Ovary (tissue), 3 donors: ENCODE data around the gene ESAM.

Experiments
- CTCF ChIP-seq, 3 donors: fragments of 450-650 bp in 2 of 3; fragments of 200-600 bp in 1 of 3; IDR thresholded peaks; one replicate each; pipeline versions ENCODE4 v1.5.1 to v1.8.0; 2016 to 2022; ENCODE audit warnings: antibody characterized with exemption in 3 of 3, mild to moderate bottlenecking in 1 of 3
- EP300 ChIP-seq: sonication (generic); formaldehyde crosslinking; IDR thresholded peaks from one replicate; pipeline ENCODE4 v1.6.1; 2017; ENCODE audit warnings: antibody characterized with exemption
- POLR2A ChIP-seq: fragments of 450-650 bp; IDR thresholded peaks from one replicate; pipeline ENCODE4 v1.6.1; 2017; ENCODE audit warnings: antibody characterized with exemption, mild to moderate bottlenecking, moderate library complexity
- donor health status: DM: no; HTN: no; CAD: no.

- TF ChIP-seq EP300: no peak
- no peak for TF ChIP-seq CTCF (IDR thresholded peaks at IDR 0.05)
- TF ChIP-seq POLR2A: no peak
Observed at GRCh38 chr11:124801636-124802312, 39.7 kb upstream of the ESAM start.
